Measurements from ENCODE around the gene PRADC1. TPM values are rescaled to one million over a fixed set of nuclear protein-coding genes. Genes with fewer than 3 reads are reported as not detected.

The PRADC1 gene
- total RNA-seq, 4 donors from 2014 or later: 29.0 to 49.0 (median 33.2) TPM

DNA sequence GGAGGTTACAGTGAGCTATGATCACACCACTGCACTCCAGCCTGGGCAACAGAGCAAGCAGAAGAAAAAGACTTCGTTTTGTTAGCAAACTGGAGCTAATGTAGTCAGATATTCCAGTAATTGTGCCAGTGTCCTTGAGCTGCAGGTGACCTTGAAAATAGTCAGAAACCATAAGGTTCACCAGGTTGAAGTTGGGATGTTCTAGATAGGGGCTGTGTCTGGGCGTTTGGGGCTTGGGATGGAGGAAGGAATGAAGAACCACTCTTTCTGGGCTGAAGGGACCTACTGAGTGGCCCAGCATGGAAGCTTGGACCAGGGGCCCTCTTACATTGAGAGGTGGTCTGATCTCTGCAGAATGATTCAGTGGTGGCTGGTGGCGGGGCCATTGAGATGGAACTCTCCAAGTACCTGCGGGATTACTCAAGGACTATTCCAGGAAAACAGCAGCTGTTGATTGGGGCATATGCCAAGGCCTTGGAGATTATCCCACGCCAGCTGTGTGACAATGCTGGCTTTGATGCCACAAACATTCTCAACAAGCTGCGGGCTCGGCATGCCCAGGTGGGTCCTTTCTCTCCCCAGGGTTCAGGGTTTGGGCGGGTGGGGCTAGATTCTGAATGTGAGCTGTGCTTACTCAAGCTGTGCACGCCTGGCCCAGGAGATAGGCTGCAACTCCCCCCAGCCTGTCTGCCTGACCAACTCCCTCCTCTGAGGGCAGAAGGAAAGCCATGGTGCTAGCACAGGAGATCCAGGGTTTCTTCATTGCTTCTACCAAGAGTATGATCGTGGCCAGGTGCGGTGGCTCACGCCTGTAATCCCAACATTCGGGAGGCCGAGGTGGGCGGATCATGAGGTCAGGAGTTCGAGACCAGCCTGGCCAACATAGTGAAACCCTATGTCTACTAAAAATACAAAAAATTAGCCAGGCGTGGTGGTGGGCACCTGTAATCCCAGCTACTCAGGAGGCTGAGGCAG is 18.1 kb upstream of the PRADC1 start:
- Histone ChIP-seq H3K4me3 (no peak overlapping the region), H3K9me3 (no peaks in the 10 kb centered on the region), H3K27me3 (no peaks in the 10 kb centered on the region), H3K27ac (replicated peaks in 1 of 4) (no peak overlapping the region), H3K4me1 (no peaks in the 10 kb centered on the region), H3K36me3 (peaks cover 71 to 91% (median 90%) of the 10 kb centered on the region in 4 donors)
- WGBS: 92% methylated on average over 14 of the region's 17 CpGs
- no peak for TF ChIP-seq POLR2A (IDR thresholded peaks at IDR 0.05; ENCODE audit: low read depth)
- TF ChIP-seq, protein P1, sequence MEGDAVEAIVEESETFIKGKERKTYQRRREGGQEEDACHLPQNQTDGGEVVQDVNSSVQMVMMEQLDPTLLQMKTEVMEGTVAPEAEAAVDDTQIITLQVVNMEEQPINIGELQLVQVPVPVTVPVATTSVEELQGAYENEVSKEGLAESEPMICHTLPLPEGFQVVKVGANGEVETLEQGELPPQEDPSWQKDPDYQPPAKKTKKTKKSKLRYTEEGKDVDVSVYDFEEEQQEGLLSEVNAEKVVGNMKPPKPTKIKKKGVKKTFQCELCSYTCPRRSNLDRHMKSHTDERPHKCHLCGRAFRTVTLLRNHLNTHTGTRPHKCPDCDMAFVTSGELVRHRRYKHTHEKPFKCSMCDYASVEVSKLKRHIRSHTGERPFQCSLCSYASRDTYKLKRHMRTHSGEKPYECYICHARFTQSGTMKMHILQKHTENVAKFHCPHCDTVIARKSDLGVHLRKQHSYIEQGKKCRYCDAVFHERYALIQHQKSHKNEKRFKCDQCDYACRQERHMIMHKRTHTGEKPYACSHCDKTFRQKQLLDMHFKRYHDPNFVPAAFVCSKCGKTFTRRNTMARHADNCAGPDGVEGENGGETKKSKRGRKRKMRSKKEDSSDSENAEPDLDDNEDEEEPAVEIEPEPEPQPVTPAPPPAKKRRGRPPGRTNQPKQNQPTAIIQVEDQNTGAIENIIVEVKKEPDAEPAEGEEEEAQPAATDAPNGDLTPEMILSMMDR (IDR thresholded peaks at IDR 0.05): no peak
- intact Hi-C loops (cut with DNase I): no loop called here
- DNase-seq (ENCODE audit: extremely low spot score): no peak

DNA sequence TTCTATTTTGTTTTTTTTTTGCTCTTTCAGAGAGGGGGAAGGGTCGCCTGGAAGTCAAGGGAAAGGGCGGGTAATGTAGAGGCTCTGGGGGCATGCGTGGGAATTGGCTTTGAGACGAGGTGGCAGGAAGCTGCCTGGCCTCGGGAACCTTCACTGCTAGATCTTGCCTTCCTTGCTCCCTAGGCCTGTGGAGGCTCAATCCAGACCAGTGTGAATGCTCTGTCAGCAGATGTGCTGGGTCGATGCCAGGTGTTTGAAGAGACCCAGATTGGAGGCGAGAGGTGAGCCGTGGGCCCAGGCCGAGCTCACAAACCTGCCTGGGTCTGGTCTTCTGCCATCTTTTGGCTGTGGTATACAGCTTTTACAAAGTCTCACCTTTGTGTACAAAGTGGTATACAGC is 16.6 kb upstream of the PRADC1 start:
- Histone ChIP-seq H3K4me3 (no peak overlapping the region), H3K9me3 (no peaks in the 10 kb centered on the region), H3K27ac (replicated peaks in 1 of 4) (no peak overlapping the region), H3K4me1 (no peaks in the 10 kb centered on the region), H3K36me3 (peaks cover 87 to 100% (median 99%) of the 10 kb centered on the region in 4 donors), H3K27me3 (no peaks in the 10 kb centered on the region)
- no peak for DNase-seq (ENCODE audit: extremely low spot score)
- TF ChIP-seq EP300 (IDR thresholded peaks at IDR 0.05): no peak
- intact Hi-C loops (cut with DNase I): no loop called here
- 76% methylated on average over 9 of the region's 9 CpGs for WGBS

DNA sequence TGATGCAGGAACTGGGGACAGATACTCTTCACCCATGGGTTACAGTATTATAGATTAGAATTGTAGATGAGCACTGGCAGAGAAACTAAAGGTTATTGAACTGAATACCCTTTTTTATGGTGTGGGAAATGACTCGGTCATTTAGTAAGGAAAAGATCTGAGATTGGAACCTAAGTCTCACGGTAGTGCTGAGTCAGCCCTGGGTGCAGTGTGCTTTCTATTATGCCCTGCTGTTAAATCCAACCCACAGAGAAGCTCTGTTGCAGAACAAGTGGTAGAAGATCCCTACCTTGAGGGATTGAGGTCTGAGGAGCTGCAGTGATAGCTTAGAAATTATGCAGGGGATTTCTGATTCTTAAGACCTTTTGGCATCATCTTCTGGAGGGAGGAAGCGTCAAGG is 13.8 kb upstream of the PRADC1 start:
- no peaks in the 10 kb centered on the region for H3K9me3 ChIP-seq
- H3K4me1 ChIP-seq: no peaks in the 10 kb centered on the region
- 76% methylated on average over 3 of the region's 3 CpGs for WGBS
- DNase-seq (ENCODE audit: extremely low spot score): no peak
- intact Hi-C loops (cut with DNase I): no loop called here
- no peak overlapping the region for H3K27ac ChIP-seq (replicated peaks in 1 of 4)
- TF ChIP-seq POLR2AphosphoS5 (IDR thresholded peaks at IDR 0.05): no peak
- TF ChIP-seq EP300 (IDR thresholded peaks at IDR 0.05): no peak
- TF ChIP-seq, protein P1 (IDR thresholded peaks at IDR 0.05): no peak
- TF ChIP-seq POLR2A (IDR thresholded peaks at IDR 0.05; ENCODE audit: low read depth): no peak
- H3K4me3 ChIP-seq: no peak overlapping the region
- H3K36me3 ChIP-seq: peaks cover 93 to 100% (median 99%) of the 10 kb centered on the region in 4 donors
- no peaks in the 10 kb centered on the region for H3K27me3 ChIP-seq

DNA sequence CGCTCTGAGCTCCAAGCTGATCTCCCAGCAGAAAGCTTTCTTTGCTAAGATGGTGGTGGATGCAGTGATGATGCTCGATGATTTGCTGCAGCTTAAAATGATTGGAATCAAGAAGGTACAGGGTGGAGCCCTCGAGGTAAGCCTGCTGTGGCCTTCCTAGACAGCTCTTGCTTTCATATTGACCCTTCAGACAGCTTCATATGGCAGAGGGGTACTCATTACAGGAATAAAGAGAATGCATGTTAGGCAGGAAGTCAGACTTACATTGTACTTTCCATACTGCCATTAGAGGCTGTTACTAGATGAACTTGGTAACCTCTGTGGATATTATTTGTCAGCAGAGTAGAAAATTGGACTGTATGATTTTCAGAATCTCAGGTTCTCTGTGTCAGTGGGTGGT is 11.5 kb upstream of the PRADC1 start:
- H3K27me3 ChIP-seq: no peaks in the 10 kb centered on the region
- H3K27ac ChIP-seq (replicated peaks in 1 of 4): no peak overlapping the region
- WGBS: 95% methylated on average over 3 of the region's 3 CpGs
- no peak for DNase-seq (ENCODE audit: extremely low spot score)
- peaks cover 70 to 98% (median 97%) of the 10 kb centered on the region in 4 donors for H3K36me3 ChIP-seq
- no peaks in the 10 kb centered on the region for H3K9me3 ChIP-seq
- intact Hi-C loops (cut with DNase I): no loop called here
- peaks cover 0 to 6% (median under 1%) of the 10 kb centered on the region in 4 donors for H3K4me1 ChIP-seq
- no peak overlapping the region for H3K4me3 ChIP-seq
- no peak for TF ChIP-seq POLR2A (IDR thresholded peaks at IDR 0.05; ENCODE audit: low read depth)
- no peak for TF ChIP-seq EP300 (IDR thresholded peaks at IDR 0.05)
- TF ChIP-seq POLR2AphosphoS5 (IDR thresholded peaks at IDR 0.05): no peak
- TF ChIP-seq, protein P1 (IDR thresholded peaks at IDR 0.05): no peak

DNA sequence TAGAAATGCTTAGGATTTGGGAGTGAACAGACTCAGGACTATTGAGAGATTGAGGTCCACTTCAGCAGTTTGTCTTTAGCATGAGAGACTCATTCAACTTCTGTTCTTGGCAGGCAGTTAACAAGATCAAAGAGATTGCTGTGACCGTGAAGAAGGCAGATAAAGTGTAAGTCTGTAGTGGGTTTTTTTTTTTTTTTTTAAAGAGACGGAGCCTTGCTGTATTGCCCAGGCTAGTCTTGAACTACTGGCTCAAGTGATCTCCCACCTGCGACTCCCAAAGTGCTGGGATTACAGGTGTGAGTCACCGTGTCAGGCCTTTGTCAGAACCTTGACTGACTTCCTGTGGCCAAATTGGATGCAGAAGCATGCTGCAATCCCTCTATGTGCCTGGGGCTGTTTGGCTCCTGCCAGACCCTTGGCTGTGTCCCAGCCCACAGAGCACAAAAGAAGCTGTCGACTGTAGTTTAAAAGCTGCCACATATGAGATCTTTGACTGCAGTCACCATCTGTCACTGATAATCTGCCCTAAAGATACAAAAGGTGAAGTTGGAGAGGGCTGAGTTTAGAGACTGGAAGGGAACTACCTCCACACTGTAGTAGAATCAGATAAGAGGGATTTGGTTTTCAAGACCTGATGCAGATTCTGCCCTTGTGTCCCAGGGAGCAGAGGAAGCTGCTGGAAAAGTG is 11.0 kb upstream of the PRADC1 start:
- no peak overlapping the region for H3K4me3 ChIP-seq
- no peak overlapping the region for H3K27ac ChIP-seq (replicated peaks in 1 of 4)
- H3K9me3 ChIP-seq: no peaks in the 10 kb centered on the region
- intact Hi-C loops (cut with DNase I): no loop called here
- 48% methylated on average over 5 of the region's 5 CpGs for WGBS
- no peaks in the 10 kb centered on the region for H3K27me3 ChIP-seq
- peaks cover under 1 to 11% (median 5%) of the 10 kb centered on the region in 4 donors for H3K4me1 ChIP-seq
- DNase-seq (ENCODE audit: extremely low spot score): no peak
- no peak for TF ChIP-seq POLR2A (IDR thresholded peaks at IDR 0.05; ENCODE audit: low read depth)
- TF ChIP-seq, protein P1 (IDR thresholded peaks at IDR 0.05): no peak
- no peak for TF ChIP-seq EP300 (IDR thresholded peaks at IDR 0.05)
- no peak for TF ChIP-seq POLR2AphosphoS5 (IDR thresholded peaks at IDR 0.05)
- peaks cover 65 to 98% (median 95%) of the 10 kb centered on the region in 4 donors for H3K36me3 ChIP-seq

All from esophagus muscularis mucosa (tissue), 4 donors.